OCI-LY7 (cell line): ENCODE measurements around the gene PKD1L1.

Experiments used
- CTCF ChIP-seq: fragments of 200-600 bp; sonication (generic); conservative IDR thresholded peaks from 2 replicates; pipeline ENCODE4 v1.5.1; 2014; ENCODE audit warnings: mild to moderate bottlenecking, antibody characterized with exemption, low read length, moderate library complexity, mixed read lengths
- EZH2phosphoT487 ChIP-seq: fragments of 200-600 bp; sonication (generic); IDR thresholded peaks from 2 replicates; pipeline ENCODE4 v1.6.1; 2018; ENCODE audit warnings: low read depth, borderline replicate concordance, mild to moderate bottlenecking, mixed run types, antibody characterized with exemption, low read length, moderate library complexity, mixed read lengths

- TF ChIP-seq CTCF (no peak), EZH2phosphoT487 (no peak)
Observed at GRCh38 chr7:47914717-47915615, 33.3 kb downstream of the PKD1L1 start.
